ENCODE results near the gene NOS1.
"Not testable (repeated sequence)": the region's sequence is repeated elsewhere in the genome, so short reads cannot be mapped to it uniquely, and the experiment has no call there.

The NOS1 gene

DNA sequence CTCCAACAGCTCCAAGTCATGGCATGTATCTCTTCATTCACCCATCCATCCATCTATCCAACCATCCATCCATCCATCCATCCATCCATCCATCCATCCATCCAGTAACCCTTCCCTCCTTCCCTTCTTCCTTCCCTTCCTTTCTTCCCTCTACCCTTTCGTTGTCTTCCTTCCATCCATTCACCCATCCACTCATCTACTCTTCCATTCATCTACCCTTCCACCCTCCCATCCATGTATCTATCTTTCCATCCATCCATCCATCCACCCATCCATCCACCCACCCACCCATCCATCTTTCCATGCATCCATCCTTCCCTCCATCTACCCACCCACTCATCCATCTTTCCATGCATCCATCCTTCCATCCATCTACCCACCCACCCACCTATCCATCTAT is 117.9 kb downstream of the NOS1 start:
- DNase-seq: no peak

DNA sequence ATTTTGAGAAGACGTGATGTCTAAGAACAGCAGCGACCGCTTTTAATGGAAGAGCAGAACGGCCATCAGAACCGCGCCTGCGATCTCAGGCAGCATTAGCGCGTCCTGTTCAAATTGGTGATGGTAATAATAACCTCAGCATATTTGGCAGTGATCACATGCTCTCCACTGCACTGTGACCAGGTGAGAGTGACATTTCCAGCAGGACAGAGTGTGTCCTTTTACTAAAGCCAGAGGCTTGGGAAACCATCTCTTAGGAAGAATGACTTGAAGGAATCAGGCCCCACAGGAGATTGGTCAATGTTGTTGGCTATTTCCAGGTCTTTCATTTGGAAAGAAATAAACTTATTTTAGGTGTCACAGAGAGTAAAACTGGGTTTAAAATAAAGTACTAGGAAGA is 119.7 kb downstream of the NOS1 start:
- DNase-seq: no peak

DNA sequence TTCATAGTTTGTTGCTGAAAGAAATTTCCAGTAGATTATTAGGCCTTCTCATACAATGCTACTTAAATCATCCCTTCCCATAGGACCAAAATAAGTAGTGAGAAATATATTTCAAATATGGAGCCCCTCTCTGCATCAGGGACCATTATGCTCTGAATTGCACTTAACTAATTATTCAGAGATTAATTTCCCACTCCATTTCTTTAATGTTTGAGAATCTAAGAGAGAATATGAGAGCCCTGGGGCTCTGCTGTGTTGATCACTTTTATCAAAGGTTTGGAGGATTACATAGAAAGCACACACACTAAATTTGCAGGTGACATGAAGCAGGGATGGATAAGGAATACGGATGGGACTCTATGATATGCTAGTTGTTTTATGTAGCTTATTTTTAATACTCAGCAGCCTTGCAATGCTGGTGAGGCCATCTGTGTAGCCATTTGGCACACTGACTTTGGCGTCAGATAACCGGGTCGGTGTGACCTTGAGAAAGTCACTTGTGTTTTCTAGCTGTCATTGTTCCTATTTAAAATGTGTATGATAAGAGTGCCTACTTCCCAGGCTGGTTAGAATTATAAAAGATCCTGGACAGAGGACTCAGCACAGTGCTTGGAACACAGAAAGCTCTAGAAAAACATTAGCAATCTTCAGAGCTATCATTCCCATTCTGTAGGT is 121.2 kb downstream of the NOS1 start:
- DNase-seq: no peak

DNA sequence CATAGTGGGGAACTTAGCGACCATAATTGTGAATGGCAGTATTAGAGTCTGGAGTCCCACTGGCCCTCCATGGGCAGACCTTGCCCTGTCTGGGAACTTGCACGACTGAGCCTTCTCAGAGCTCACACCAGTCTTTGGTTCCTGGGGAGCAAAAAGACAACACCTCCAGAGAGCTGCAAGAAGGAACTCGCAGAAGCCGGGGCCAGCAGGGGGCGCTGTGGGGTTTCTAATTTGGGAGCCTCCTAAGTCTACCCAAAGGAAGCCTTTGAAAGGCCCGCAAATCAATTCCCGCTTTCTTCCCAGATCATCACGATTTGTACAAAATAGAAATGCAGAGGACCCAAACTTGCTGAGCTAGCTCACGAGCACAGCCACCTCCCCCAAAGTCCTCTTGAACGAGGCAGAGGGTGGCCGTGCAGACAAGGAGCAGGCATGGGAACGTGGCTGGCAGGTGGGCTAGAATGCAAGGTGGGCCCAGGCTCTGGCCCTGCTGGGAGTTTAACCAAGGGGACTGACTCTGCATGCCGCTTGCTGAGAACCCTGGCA is 124.9 kb downstream of the NOS1 start:
- no peak for DNase-seq

DNA sequence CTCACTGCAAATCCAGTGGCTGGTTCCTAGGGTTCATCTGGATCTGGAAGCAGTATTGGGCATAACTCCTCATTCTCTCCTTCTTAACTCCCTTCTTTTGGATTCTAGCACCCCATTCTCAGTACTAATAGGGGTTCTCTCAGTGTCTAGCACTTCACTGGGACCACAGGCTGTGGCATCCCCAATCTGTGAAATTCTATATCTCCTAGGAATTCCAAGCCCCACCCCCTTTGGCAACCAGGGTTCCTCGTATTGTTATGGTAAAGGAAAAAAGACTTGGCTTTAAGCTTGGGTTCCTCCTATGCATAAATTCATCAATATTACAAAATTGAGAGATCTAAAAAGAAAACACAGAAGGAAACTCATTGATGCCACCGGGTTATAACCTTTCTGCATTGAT is 126.2 kb downstream of the NOS1 start:
- no peak for DNase-seq

DNA sequence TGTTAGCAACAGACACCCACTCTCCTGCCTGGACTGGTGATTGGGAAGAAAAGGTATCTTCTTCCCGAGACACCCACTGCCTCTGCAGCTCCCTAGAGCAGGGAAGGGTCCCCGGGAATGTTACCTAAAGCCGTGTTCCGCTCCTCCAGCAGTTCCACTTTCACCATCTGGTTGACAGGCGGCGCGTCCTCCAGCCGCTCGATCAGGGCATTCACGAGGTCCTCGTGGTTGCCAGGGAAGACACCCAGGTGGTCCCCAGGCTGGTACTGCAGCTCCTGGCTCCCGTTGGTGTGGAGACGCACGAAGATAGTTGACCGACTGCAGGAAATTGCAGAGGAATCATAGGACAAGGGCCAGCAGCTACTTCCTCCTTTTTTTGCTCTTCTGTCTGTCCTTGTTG is 127.0 kb downstream of the NOS1 start:
- no peak for DNase-seq

DNA sequence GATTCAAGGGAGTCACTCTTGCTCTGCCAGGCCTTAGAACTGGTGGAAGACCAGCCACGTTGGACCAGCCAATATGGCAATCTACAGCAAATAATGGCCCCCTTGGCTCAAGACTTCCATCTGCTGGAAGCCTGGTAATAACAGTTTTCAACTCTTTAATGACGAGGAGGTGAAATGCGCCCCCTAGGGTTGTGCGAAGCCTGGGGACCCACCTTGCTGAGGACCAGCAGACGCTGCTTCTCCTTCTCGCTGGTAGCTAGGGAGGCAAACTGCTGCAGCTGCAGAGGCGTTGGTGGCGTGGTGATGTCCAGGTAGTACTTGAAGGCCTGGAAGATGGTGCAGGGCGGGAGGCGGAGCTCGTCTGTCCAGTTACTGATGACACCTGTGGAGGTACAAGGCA is 129.7 kb downstream of the NOS1 start:
- no peak for DNase-seq

DNA sequence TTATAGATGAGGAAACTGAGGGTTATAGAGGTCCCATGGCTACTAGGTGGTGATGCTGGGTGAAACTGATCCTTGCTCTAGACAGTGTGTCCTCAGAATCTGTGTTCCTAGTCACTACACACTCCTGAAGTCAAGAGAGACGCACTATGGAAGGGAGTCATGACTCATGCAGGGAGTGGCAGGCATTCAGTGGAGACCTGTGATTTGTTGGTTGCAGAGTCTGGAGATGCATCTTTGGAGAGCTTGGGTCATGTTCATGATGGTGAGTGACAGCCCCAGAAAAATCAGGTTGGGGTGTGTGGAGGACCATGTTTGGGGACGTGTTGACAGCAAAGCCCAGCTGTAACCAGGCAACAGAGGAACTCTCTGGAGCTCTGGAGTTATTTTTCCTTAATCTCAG is 133.2 kb downstream of the NOS1 start:
- DNase-seq: no peak

DNA sequence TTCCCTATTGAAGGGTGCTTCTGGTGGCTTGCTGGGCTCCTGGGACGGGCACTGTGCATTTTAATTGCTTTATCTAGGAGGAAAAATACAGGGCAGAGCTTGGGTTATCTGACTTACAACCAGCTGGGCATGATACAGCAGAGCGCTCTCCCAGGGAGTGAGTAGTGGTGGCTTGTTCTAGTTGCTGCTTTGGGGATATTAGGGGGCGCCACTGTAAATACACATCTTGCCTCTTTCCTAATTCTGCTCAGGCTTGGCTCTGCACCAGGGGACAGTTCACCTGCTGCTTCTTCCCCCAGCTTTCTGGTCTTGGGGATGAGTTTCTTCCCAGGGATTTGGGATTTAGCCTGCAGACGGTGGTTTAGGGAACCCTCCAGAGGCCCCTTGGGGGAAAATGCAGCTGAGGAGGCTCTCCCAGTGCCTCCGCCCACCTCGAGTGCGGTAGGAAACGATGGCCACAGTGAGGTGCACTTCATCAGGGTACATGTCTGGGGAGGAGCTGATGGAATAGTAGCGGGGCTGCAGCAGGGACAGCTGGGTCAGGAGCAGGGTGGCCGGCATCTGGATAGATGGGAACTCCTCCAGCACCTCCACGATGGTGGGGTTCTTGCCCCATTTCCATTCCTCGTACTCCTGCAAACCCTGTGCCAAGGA is 134.3 kb downstream of the NOS1 start:
- DNase-seq: no peak

DNA sequence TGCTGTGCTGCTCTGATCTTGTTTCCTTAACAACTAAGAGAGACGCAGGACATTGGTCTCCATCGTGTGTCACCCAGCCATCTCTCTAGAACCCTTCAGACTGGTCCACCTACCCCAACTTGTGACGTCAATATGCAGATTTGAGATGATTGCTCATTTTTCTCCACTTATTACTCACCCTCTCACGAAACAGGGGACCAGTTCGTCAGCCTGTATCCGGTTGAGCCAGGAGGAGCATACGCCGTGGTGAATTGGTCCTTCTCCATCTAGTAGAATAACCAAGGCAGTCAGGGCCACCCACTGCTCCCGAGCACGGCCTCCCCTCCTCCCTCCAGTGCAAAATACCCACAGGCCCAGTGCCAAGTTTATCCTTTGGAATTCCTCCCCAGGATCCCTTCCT is 134.9 kb downstream of the NOS1 start:
- DNase-seq: no peak

DNA sequence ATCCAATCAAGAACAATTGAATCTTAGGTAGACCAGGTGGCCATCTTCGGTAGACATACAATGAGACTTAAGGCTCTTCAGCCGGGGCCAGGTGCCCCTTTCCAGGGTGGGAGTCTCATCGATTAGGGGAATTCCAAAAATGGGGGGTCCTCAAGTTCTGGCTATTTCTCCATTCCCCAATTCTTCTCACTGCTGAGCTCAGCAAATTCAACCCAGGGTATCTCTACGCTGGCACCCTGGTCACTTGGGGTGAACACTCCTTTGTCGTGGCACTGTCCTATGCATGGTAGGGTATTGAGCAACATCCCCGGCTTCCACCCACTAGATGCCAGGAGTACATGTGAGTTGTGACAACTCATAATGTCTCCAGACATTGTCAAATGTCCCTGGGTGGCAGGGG is 136.2 kb downstream of the NOS1 start:
- DNase-seq: no peak

DNA sequence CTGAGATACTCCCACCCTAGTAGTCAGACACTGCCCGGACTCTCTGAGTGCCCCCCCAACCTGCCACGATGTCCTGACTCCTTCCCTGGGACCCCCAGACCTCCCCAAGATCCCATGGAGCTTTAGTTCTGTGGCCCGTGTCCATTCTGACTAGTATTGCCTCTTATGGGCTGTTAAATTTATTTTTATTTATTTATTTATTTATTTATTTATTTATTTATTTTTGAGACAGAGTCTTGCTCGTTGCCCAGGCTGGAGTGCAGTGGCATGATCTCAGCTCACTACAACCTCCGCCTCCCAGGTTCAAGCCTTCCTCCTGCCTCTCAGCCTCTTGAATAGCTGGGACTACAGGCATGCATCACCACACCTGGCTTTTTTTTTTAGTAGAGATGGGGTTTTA is 140.5 kb downstream of the NOS1 start:
- not testable (repeated sequence) for DNase-seq

DNA sequence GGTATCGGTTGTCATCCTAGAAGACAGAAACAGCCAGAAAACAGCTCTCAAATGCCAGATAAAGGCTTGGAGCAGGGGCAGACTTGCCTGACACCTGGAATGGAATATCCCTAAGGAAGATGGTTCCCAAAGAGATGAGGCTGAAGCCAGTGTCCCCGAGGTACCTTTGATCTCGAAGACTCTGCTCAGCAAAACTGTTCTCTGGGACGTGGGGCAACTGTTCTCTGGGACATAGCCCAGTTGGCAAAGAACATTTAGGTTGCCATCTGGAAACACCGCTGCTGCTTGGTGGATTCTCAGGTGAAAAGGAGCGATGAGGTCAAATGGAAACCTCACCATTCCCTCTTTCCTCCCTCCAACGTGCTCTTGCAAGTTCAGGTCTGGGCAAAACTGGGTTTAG is 143.3 kb downstream of the NOS1 start:
- no peak for DNase-seq

DNA sequence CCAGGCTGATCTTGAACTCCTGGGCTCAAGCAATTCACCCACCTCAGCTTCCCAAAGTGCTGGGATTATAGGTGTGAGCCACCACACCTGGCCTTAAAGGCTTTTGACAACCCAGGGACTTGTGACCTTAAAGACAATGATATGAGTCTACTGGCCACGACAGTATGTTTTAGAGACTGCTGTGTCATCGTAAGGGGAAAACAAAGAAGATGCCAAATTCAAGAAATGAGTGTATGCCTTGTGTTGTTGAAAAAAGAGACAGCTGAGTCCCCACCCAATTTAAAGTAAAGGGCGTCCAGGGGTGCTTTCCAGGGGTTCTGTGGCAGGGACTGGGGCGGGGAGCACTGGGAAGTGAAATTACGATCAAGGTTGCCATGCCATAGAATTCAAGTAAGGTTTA is 144.7 kb downstream of the NOS1 start:
- DNase-seq: no peak

DNA sequence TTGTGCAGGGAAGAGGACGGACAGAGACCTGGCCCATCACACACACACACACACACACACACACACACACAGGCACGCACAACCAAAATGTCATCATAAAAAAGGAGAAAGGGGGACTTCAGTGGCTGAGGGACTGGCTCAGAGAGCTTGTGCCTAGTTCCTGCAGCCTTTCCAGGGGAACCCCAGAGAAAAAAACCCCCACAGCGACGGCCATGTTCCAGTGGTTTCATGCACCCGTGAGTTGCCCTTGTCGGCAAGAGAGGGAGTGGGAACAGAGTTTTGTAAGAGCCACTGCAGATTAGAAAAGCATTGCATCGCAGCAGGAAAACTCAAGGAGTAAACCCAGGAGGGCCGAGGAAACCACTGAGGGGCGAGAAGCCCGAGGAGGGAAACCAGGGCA is 146.6 kb downstream of the NOS1 start:
- no peak for DNase-seq

DNA sequence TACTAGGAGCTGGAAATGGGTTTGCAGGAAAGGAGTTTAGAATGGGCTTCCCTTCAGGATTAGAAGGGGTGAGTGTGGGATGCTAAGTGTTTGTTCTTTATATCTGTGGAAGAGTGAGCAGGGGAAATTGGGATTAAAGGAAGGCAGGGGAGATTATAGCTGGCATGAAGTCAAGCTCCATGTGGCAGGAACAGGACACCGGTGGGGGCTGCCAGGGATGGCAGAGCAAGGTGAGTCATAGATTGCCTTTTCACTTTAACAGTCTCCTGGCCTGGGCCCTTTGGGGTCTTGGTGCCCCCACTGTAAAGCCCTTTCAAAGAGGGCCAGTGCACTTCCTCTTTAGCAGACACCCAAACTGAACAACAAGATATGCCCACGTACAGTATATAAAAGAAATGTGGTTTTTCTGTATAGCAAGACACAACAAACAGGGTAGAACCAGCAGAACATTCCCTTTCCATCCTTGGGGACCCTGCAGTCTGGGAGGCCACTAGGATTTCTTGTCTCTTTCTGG is 148.1 kb downstream of the NOS1 start:
- no peak for DNase-seq

DNA sequence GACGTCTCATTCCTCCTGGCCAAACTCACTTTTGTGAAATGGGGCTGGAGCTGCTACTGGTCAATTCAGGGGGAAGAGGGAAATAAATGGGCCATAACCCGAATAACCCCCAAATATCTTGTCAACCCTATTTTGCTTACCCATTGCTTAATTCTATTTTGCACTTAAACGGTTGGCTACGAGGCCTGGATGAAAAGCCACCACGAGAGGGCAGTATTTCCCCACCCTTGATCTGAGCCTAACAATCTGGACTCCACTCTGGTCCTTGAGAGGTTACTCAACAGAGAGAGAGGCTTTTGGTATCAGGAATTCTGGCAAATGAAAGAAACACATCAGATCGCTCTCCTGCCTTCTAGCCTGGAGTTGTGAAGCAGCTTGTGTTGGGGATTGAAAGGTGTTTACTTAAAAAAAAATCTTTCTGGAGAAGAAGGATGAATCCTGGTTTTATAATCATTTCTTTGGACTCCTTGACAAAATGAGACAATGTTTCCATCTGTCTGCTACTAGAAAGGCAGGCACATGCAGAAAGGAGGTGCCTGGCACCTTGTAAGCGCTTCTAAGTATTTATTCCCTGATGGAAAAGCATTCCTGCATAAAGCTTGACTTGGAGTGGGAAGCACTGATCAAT is 148.7 kb downstream of the NOS1 start:
- DNase-seq: no peak

DNA sequence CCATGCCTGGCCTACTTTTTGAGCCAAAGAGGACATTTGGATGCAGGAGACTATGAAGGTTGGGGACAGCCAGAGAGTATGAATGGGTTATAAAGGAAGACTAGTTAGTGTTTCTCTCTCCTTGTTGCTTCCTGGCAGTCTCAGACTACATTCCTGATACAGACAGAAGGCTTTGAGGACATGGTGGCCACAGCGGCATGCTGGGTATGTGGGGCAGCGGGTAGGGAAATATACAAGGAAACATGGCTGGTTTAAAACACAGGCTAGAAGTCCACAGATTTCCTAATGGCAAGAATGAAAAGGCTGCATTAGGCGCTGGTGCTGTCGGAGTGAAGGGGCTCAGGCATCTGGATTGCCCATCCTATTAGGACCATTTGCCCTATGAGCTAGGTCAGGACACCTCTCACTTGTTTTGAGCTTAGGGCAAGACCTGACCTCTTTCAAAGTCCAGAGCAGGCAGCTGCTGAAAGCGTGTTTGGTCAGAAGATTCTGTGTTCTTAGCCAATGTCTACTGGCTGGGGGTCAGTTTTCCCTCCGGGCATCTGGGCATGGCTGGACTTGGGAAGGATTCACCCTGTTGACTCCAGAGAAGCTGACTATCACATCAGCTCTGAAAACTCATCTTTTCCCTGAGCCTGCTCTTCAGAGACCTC is 151.0 kb downstream of the NOS1 start:
- DNase-seq: no peak

DNA sequence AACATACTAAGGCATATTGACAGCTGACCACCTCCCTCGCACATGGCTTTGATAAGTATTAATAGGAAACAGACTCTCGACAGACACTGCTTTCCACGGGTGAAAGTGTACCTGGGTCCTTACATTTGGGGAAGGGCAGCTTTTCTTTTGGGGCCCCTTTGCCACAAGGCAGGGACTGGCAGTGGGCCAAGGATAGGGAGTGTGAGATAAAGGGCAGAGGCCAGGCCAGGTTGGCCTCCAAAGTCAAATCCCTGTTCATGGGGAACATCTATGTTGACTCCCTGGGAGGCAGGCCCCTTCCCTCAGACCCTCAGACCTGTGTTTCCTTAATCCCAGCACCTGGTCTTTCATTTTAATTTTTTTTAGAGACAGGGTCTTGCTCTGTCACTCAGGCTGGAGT is 151.8 kb downstream of the NOS1 start:
- DNase-seq: no peak

DNA sequence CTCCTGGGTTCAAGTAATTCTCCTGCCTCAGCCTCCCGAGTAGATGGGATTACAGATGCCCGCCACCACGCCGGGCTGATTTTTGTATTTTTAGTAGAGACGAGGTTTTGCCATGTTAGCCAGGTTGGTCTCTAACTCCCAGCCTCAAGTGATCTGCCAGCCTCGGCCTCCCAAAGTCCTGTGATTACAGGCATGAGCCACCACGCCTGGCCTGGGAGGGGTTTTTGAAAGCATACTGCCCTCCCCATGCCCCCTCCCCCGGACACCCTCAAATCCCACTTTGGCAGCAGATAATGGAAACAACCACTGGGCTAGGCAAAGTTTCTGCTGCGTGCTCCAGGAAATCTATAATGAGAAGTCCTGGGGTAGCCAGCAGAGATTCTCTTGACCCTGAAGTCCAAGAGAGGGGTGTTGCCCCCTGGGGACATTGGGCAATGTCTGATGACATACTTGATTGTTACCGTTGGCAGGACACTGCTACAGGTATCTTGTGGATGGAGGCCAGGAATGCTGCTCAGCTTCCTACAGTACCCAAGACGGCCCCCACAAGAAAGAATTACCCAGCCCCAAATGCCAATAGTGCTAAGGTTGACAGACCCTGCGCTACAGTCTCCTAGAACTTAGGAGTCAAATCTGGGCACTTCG is 152.5 kb downstream of the NOS1 start:
- no peak for DNase-seq

DNA sequence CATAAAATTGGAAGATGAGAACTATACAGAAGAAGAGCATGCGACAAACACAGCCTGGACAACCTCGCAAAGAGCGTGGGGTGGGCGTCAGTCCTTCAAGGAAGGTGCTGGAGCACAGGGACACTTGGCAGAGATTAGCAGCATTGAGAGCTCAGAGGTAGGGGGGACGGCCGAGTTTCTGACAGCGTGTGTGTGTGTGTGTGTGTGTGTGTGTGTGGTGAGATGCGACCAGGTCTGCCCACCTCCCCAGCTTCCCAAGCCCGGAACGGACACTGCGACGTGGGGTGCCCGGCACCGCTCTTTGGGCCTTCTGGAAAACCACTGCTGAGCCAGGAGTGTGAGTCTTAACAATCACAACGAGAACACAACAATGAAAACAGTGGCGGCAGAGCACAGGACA is 153.2 kb downstream of the NOS1 start:
- DNase-seq: no peak

DNA sequence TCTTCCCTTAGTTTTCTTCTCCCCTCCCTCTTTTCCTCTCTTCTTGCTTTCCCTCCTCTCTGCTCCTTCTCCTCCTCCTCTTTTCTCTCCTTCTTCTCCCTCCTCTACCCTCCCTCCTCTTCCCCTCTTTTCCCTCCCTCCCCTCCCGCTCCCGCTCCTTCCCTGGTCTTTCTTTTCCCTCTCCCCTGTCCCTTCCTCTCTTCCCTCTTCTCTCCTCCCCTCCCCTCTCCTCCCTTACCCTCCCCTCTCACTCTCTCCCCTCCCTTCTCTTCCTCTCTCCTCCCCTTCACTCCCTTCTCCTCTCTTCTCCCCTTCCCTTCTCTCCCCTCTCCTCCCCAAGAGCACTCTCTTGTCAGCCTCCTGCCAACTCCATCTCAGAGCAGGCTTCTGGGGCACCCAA is 153.8 kb downstream of the NOS1 start:
- DNase-seq: no peak

DNA sequence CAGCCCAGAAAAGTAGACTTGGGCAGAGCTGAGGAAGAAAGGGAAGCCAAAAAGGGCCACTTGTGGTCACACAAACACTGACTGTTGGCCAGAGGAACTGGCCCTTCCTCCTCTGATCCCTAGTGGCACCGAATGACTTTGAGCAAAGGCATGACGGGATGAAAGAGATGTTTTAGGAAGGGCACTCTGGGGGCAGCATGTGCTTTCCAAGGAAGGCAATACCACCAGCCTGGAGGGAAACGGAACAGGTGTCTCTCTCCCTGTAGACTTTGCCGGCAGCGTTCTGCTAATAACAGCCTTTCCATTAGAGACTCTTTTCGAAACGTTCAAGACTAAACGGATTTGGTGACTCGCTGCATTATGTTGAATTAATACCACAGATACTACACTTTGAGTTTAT is 158.9 kb downstream of the NOS1 start:
- no peak for DNase-seq
